CD4-positive, alpha-beta T cell treated with Interleukin-6 for 4 hours (primary cell): ENCODE measurements around the gene FAM83F.
"Not testable (repeated sequence)": the region's sequence is repeated elsewhere in the genome, so short reads cannot be mapped to it uniquely, and the experiment has no call there.

ENCODE experiments used
- DNase-seq: peaks from one replicate; pipeline ENCODE4 v3.0.0-alpha.2; 2020; ENCODE audit warnings: mixed read lengths

FAM83F gene

DNA sequence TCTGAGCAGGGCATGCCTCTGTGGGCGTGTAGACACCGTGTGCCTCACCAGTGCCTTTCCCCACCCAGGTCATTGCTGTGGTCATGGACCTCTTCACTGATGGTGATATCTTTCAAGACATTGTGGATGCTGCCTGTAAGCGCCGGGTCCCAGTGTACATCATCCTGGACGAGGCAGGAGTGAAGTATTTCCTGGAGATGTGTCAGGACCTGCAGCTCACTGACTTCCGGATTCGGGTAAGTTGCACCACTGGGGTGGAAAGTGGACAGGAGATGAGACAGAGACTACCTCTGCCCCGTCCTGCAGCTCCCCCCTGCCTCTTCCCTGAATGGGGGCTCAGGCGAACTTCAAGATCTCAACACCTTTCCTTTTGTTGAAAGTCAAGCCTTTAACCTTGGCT is 24.3 kb downstream of the FAM83F start:
- no peak for DNase-seq

- DNase-seq, result no peak
These were observed 26.2 kb downstream of the FAM83F start for GRCh38 chr22:40020956-40021355.

- no peak for DNase-seq
These were observed 26.7 kb downstream of the FAM83F start for GRCh38 chr22:40021401-40022000.

- no peak for DNase-seq
These were observed 27.9 kb downstream of the FAM83F start for GRCh38 chr22:40022536-40023240.

DNA sequence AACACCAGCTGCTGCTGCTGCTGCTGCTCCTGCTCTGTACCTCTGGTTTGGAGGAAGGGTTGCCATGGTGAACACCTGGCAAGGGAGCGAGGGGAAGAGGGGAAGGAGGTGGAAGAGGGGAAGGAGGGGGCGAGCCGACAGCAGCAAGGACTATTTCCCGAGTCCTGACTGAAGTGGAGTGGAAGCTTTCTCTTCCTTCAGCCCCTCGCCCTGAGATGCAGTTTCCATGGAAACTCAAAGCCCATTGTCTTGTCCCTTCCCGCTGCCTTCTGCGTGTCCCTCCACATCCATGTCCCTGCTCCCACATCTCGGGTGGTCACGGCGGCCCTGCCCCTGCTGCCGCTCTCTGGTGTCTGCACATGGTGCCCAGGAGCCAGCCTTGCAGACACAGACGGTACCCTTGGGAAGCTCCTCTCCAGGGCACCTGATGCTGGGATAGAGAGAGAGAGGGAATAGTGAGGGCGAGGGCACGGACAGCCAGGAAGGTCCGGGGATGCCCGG is 28.6 kb downstream of the FAM83F start:
- DNase-seq, result no peak

DNA sequence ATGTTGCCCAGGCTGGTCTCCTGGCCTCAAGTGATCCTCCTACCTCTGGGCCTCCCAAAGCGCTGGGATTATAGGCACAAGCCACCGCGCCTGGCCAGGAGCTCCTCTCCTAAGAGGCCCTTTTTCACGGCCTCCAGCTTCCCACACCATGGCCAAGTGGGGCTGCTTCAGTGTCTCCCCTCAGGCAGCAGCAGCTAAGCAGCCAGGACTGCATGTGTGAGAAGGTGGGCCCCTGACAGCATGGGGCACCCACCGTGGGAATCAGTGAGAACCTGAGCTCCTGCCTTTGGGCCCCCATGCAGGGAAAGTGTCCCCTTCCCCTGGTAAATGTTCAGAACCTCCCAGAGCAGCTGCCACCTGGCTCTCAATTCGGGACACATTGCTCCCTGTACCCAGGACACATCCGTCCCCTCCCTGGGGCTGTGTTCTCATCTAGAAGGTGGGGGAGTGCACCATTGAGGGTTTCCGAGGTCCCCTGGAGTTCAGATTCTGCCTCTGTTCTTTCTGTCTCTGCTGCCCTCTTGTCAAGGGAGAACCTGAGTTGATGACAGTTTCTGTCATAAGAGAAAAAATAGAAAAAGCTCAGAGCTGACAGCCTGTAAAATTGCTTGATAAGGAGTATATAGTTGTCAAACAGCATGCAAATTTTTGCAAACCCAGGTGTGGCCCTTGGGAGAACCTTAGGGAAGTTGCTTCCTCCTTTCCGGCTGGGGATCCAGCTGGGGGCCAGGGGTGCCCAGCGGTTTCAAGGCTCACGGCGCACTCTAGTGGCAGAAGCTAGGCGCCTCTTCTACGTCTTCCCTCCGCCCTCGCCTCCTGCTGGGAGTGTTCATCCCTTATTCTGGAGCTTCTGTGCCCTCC is 29.7 kb downstream of the FAM83F start:
- DNase-seq, result peak; percentile 77

- not testable (repeated sequence) for DNase-seq
These were observed 30.3 kb downstream of the FAM83F start for GRCh38 chr22:40025062-40025379.

GRCh38 chr22:40025856-40026255 is 31.1 kb downstream of the FAM83F start:
- DNase-seq, result no peak

DNA sequence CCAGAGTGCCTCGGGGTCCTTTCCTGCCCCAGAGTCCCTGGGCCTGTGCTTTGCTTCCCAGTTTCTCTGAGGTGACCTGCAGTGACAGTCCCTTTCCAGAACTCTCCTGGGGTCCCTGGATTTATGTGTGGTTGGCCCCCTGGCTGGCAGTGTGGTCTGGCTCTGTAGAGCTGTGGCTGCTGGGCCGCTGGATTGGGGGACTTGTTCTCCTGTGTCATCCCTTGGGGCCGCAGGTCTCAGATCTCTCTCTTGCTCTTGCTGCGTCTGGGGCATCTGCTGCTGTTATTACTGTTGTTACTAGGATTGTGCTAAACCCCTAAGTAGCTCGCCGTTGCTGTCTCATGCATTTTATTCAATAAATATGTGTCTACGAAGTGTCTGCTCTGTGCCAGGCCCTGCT is 31.9 kb downstream of the FAM83F start:
- DNase-seq, result no peak

DNA sequence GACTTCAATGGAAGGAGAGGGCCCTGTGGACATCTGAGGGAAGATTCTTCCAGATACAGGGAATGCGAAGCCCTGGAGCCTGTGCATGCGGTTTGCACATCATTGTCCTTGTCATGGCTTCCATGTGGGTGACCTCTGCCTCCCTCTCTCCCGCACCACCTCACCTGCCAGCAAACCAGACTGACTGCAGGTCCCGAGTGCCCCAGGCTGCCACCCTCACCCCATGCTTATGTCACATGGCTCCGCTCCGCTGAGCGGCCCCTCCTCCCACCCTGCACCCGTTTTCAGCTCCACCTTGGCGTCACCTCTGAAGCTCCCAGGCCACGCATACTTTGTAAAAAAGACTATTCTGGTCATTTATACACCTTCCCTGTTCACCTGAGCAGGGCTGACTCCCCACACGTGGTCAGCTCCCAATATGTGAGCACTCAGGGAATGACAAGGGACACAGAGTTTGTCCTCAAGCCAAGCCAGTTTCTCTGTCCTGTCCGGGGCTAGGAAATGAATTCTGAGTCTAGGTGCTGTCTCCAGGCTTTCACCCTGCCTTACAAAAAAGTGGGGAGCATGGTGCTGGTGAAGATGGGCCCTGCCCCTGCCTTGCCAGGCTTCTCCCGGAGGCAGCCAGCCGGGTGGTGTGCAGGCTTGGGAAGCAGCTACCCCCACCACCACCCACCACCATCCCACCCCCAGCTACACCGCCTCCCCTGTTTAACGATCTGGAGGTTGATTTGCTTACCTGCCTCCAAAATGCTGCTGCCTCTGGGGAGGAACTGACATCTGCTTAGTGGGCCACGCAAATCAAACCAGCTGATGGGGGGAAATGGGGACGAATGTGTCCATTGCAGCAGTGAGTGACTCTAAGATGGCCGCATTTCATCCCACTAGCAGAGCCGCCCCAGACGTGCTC is 32.7 kb downstream of the FAM83F start:
- DNase-seq, result no peak

DNA sequence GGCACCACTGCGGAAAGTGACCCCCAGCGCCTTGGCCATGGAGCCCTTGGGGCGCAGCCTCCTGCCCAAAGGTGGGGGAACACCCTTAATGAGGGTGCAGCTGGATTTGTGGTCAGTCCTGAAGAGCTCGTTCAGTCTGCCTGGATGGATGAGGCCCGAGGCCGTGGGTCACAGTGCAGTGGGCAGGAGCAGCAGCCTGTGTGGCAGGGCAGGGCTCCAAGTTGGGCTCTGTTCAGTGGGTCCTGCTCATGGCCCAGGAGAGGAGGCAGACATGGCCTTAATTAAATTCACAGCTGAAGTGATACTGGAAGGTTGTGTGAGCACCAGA is 33.3 kb downstream of the FAM83F start:
- no peak for DNase-seq

DNA sequence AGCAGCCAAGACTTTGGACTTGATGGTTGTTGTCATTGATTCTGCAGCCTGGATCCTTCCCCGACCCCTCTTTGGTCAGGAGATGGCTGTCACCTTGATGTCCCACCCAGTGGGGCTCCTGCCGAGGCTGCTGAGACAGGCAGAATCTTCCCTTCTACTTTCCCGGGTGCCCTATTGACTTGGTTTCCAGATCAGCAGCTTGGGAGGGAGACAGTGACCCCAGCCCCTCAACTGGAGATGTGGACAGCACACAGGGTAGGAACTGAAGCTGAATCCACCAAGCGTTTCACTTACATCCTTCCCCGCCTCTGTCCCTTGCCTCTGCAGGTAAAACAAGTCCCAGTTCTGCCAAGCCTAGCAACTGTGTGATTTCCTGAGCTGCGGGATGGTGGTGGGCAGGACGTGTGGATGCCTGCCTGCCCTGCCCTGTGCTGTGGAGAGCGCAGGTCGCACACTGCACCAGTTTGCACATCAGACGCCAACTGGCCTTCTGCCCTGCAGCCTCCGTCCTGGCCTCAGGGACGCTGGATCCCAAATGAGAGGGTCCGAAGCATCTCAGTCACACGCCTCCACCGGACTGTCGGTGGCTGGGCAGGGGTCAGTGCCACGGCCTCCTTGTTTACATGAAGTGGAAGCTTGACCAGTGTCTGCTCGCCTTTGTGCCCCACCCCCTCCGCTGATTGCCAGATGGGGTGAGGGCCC is 34.6 kb downstream of the FAM83F start:
- no peak for DNase-seq

GRCh38 chr22:40030026-40030757 is 35.4 kb downstream of the FAM83F start:
- DNase-seq, result no peak

- DNase-seq, result no peak
These were observed 36.0 kb downstream of the FAM83F start for GRCh38 chr22:40030758-40031095.

- no peak for DNase-seq
These were observed 37.2 kb downstream of the FAM83F start for GRCh38 chr22:40031766-40032470.

GRCh38 chr22:40033586-40034380 is 39.0 kb downstream of the FAM83F start:
- no peak for DNase-seq

GRCh38 chr22:40035351-40035750 is 40.6 kb downstream of the FAM83F start:
- no peak for DNase-seq

- DNase-seq, result no peak
These were observed 41.4 kb downstream of the FAM83F start for GRCh38 chr22:40036126-40036525.

DNA sequence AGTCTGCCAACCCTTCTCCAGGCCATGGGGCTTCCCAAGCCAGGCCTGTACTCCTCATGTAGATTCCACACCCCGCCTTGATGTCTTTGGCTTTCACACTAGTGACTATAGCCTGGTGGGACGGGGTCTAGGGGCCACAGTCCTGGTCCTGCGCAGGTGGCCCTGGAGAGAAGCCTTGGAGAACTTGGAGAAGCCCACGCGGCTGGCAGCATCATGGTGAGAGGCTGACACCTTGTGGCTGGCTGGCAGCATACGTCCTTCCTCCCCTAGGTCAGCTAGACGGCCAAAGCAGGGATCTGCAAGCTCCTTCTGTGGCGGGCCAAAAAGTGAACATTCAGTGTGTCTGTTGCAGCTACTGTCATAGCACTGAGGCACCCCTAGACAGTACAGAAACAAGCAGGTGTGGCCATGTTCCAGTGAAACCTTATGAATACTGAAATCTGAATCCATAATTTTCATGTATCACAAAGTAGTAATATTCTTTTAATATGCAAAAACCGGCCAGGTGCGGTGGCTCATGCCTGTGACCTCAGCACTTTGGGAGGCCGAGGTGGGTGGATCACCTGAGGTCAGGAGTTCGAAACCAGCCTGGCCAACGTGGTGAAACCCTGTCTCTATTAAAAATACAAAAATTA is 42.0 kb downstream of the FAM83F start:
- peak; percentile 63 for DNase-seq

- DNase-seq, result no peak
These were observed 42.6 kb downstream of the FAM83F start for GRCh38 chr22:40037320-40037719.
